Measurements from ENCODE around the gene PDHX. TPM values are rescaled to one million over a fixed set of nuclear protein-coding genes. Genes with fewer than 3 reads are reported as not detected.

PDHX gene
- total and polyA plus RNA-seq, 10 of the 15 experiments (the other 5 are each of a cell fraction or from before 2014, with no cell fraction given): 14.5 to 41.9 (median 28.0) TPM

- SMC1A ChIA-PET (ENCODE audit: uncharacterized antibody, unreplicated experiment): interaction anchor here (0.7 to 1.6 kb wide), 5 partner anchors 12 to 1192 kb away, joined by 3 read pairs; no protein-coding TSS in a partner anchor
- Histone ChIP-seq H3K4me1 (ENCODE audit: control insufficient read depth, insufficient read depth, low read length) (no peaks in the 10 kb centered on the region), H3K9me3 (replicated peaks; ENCODE audit: control insufficient read depth, insufficient read depth, low read length) (no peaks in the 10 kb centered on the region; the same call in 2 of the 3 replicates), H2AFZ (ENCODE audit: control insufficient read depth, low read depth, low read length) (no peak overlapping the region), H3K79me2 (ENCODE audit: control insufficient read depth, insufficient read depth, low read length) (no peaks in the 10 kb centered on the region), H3K9ac (ENCODE audit: control insufficient read depth, insufficient read depth, low read length) (no peak overlapping the region), H3K36me3 (ENCODE audit: control insufficient read depth in 2 of 2, insufficient read depth in 2 of 2, low read length in 1 of 2) (peaks cover 0 to 13% of the 10 kb centered on the region in 2 experiments; a peak in 2 of 4 replicates), H3K4me2 (ENCODE audit: control insufficient read depth, insufficient read depth) (no peak overlapping the region), H3K27me3 (replicated peaks in 1 of 2; ENCODE audit: control insufficient read depth in 2 of 2, insufficient read depth in 2 of 2, low read length in 1 of 2) (no peaks in the 10 kb centered on the region), H4K20me1 (ENCODE audit: control insufficient read depth, insufficient read depth) (no peaks in the 10 kb centered on the region), H3K4me3 (no peak overlapping the region), H3K27ac (ENCODE audit: control insufficient read depth, insufficient read depth) (no peak overlapping the region)
- ATAC-seq (no peak), FAIRE-seq (no peak), DNase-seq (ENCODE audit: low read depth, low spot score) (no peak)
- POLR2A ChIA-PET: no interaction called here
- in situ Hi-C loops (cut with MboI) (no loop called here), intact Hi-C loops (cut with micrococcal nuclease; ENCODE audit: unreplicated experiment) (no loop called here)
- TF ChIP-seq KDM1A (IDR thresholded peaks at IDR 0.05; ENCODE audit: borderline replicate concordance): no peak
- TF ChIP-seq ZNF207 (IDR thresholded peaks at IDR 0.05; ENCODE audit: borderline replicate concordance): no peak
- RAD21 ChIA-PET (ENCODE audit: unreplicated experiment): no interaction called here
- CTCF ChIA-PET: interaction anchor here (0.8 to 1.4 kb wide), 3 partner anchors 16 to 423 kb away, joined by 3 to 4 read pairs (median 3); no protein-coding TSS in a partner anchor
- BruUV-seq (replicated peaks): no TSS peak
Measured at GRCh38 chr11:34970480-34970879, 54.1 kb downstream of the PDHX start.

DNA sequence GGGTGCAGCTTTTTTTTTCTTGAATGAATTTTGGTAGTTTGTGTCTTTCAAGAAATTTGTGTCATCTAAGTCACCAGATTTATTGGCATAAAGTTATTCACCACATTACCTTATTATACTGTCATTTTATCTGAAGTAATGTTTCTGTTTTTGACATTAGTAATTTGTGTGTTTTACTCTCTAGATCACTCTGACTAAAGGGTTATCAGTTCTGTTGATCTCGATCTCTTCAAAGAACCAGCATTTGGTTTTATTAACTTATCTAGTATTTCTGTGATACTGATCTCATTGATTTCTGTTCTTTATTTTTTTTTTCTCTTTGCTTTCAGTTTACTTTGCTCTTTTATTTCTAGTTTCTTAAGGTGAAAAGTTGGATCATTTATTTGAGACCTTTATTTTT, 55.5 kb downstream of the PDHX start:
- FAIRE-seq: no peak
- Histone ChIP-seq H3K4me2 (ENCODE audit: control insufficient read depth, insufficient read depth) (no peak overlapping the region), H3K9ac (ENCODE audit: control insufficient read depth, insufficient read depth, low read length) (no peak overlapping the region), H3K4me3 (no peak overlapping the region), H3K79me2 (ENCODE audit: control insufficient read depth, insufficient read depth, low read length) (no peaks in the 10 kb centered on the region), H2AFZ (ENCODE audit: control insufficient read depth, low read depth, low read length) (no peak overlapping the region), H3K27me3 (replicated peaks in 1 of 2; ENCODE audit: control insufficient read depth in 2 of 2, insufficient read depth in 2 of 2, low read length in 1 of 2) (no peaks in the 10 kb centered on the region), H3K36me3 (ENCODE audit: control insufficient read depth in 2 of 2, insufficient read depth in 2 of 2, low read length in 1 of 2) (peaks cover 0 to 13% of the 10 kb centered on the region in 2 experiments; a peak in 3 of 4 replicates), H3K9me3 (replicated peaks; ENCODE audit: control insufficient read depth, insufficient read depth, low read length) (no peaks in the 10 kb centered on the region; the same call in 2 of the 3 replicates), H3K27ac (ENCODE audit: control insufficient read depth, insufficient read depth) (no peak overlapping the region), H4K20me1 (ENCODE audit: control insufficient read depth, insufficient read depth) (no peaks in the 10 kb centered on the region), H3K4me1 (ENCODE audit: control insufficient read depth, insufficient read depth, low read length) (no peaks in the 10 kb centered on the region)
- POLR2A ChIA-PET: no interaction called here
- BruUV-seq (replicated peaks): no TSS peak
- RAD21 ChIA-PET (ENCODE audit: unreplicated experiment): no interaction called here
- no peak for ATAC-seq
- 100% methylated on average over 1 of the region's 1 CpG for WGBS (ENCODE audit: insufficient coverage, insufficient replicate concordance, low lambda C conversion rate, missing lambda C conversion rate)
- in situ Hi-C loops (cut with MboI) (no loop called here), intact Hi-C loops (cut with micrococcal nuclease; ENCODE audit: unreplicated experiment) (no loop called here)
- no peak for DNase-seq (ENCODE audit: low read depth, low spot score)
- CTCF ChIA-PET: interaction anchor here (1.2 to 1.4 kb wide), 2 partner anchors 17 to 25 kb away, joined by 3 to 5 read pairs; no protein-coding TSS in a partner anchor
- SMC1A ChIA-PET (ENCODE audit: uncharacterized antibody, unreplicated experiment): interaction anchor here (1.2 kb wide), 1 partner anchor 29 kb away, joined by 4 read pairs; no protein-coding TSS in a partner anchor
- TF ChIP-seq NFYB (IDR thresholded peaks at IDR 0.05; ENCODE audit: insufficient read depth, low read depth, low read length) (no peak), ZZZ3 (IDR thresholded peaks at IDR 0.05; ENCODE audit: control insufficient read depth, insufficient read length, low read depth) (no peak), NR2C1 (IDR thresholded peaks at IDR 0.05) (no peak), CEBPB (IDR thresholded peaks at IDR 0.05; ENCODE audit: borderline replicate concordance in 1 of 2, low read depth in 2 of 2, low read length in 2 of 2) (no peak), SMC3 (IDR thresholded peaks at IDR 0.05; ENCODE audit: borderline replicate concordance, low read length) (no peak), NR2C2 (IDR thresholded peaks at IDR 0.05; ENCODE audit: borderline replicate concordance, control insufficient read depth, insufficient read length, low read depth) (no peak), YBX1 (IDR thresholded peaks at IDR 0.05) (no peak), ETV6 (conservative IDR thresholded peaks at IDR 0.05 in 1 of 2, IDR thresholded peaks at IDR 0.05 in 1 of 2; ENCODE audit: borderline replicate concordance in 1 of 2, low read depth in 1 of 2) (no peak), POU2F2 (IDR thresholded peaks at IDR 0.05; ENCODE audit: borderline replicate concordance, low read depth, low read length) (no peak)
- TF ChIP-seq, protein P1, sequence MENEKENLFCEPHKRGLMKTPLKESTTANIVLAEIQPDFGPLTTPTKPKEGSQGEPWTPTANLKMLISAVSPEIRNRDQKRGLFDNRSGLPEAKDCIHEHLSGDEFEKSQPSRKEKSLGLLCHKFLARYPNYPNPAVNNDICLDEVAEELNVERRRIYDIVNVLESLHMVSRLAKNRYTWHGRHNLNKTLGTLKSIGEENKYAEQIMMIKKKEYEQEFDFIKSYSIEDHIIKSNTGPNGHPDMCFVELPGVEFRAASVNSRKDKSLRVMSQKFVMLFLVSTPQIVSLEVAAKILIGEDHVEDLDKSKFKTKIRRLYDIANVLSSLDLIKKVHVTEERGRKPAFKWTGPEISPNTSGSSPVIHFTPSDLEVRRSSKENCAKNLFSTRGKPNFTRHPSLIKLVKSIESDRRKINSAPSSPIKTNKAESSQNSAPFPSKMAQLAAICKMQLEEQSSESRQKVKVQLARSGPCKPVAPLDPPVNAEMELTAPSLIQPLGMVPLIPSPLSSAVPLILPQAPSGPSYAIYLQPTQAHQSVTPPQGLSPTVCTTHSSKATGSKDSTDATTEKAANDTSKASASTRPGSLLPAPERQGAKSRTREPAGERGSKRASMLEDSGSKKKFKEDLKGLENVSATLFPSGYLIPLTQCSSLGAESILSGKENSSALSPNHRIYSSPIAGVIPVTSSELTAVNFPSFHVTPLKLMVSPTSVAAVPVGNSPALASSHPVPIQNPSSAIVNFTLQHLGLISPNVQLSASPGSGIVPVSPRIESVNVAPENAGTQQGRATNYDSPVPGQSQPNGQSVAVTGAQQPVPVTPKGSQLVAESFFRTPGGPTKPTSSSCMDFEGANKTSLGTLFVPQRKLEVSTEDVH (IDR thresholded peaks at IDR 0.05; ENCODE audit: low read depth, partially characterized antibody): no peak
- TF ChIP-seq, protein P2, sequence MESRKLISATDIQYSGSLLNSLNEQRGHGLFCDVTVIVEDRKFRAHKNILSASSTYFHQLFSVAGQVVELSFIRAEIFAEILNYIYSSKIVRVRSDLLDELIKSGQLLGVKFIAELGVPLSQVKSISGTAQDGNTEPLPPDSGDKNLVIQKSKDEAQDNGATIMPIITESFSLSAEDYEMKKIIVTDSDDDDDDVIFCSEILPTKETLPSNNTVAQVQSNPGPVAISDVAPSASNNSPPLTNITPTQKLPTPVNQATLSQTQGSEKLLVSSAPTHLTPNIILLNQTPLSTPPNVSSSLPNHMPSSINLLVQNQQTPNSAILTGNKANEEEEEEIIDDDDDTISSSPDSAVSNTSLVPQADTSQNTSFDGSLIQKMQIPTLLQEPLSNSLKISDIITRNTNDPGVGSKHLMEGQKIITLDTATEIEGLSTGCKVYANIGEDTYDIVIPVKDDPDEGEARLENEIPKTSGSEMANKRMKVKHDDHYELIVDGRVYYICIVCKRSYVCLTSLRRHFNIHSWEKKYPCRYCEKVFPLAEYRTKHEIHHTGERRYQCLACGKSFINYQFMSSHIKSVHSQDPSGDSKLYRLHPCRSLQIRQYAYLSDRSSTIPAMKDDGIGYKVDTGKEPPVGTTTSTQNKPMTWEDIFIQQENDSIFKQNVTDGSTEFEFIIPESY (IDR thresholded peaks at IDR 0.05): no peak

Measured in GM12878 (cell line).